Uterus (tissue), 4 donors: Measurements from ENCODE around the gene PCMTD2. TPM values are rescaled to one million over a fixed set of nuclear protein-coding genes. Genes with fewer than 3 reads are reported as not detected.

Source experiments
- DNase-seq, 2 donors: peaks; one replicate each; pipeline ENCODE4 v3.0.0-alpha.2; 2019 to 2020
- H3K27ac ChIP-seq, 2 donors: fragments of 200-600 bp; sonication (generic); 1 replicate in 1 of 2; 2 replicates in 1 of 2; pipeline ENCODE4 v1.5.1; 2016 to 2018
- H3K27me3 ChIP-seq, 2 donors: fragments of 200-600 bp; sonication (generic); one replicate each; pipeline ENCODE4 v1.5.1; 2018 to 2019; ENCODE audit warnings: control low read depth in 1 of 2
- H3K36me3 ChIP-seq, 2 donors: fragments of 200-600 bp; sonication (generic); one replicate each; pipeline ENCODE4 v1.5.1; 2019; ENCODE audit warnings: control low read depth in 1 of 2
- H3K4me1 ChIP-seq, 2 donors: fragments of 200-600 bp; sonication (generic); one replicate each; pipeline ENCODE4 v1.5.1; 2018 to 2019; ENCODE audit warnings: control low read depth in 1 of 2
- H3K4me3 ChIP-seq, 2 donors: fragments of 200-600 bp; sonication (generic); 1 replicate in 1 of 2; 2 replicates in 1 of 2; pipeline ENCODE4 v1.5.1; 2018 to 2019; ENCODE audit warnings: mild to moderate bottlenecking in 1 of 2
- H3K9me3 ChIP-seq, 2 donors: fragments of 200-600 bp; sonication (generic); one replicate each; pipeline ENCODE4 v1.5.1; 2019; ENCODE audit warnings: control low read depth in 1 of 2
- POLR2A ChIP-seq, 2 donors: fragments of 450-650 bp; IDR thresholded peaks; one replicate each; pipeline ENCODE4 v1.6.1; 2016; ENCODE audit warnings: antibody characterized with exemption in 2 of 2, mild to moderate bottlenecking in 1 of 2, moderate library complexity in 1 of 2
- intact Hi-C: fragments of 100-400 bp; cut with DNase I; formaldehyde crosslinking; loops from one replicate; pipeline ENCODE4 v1.15.1; 2023; ENCODE audit warnings: low total_unique reads
- total RNA-seq, 4 donors: library from RNA; depleted of rRNA in 3 of 4; stranded (reverse); fragments of >200 nt in 3 of 4; gene quantifications; one replicate each; pipeline versions ENCODE4 v1.1.0 to v1.2.4, GENCODE V29; 2014 to 2023
- TF ChIP-seq, protein P1 (sequence below), 4 experiments: fragments of 200-600 bp in 2 of 4; fragments of 450-650 bp in 2 of 4; sonication (generic) in 2 of 4; IDR thresholded peaks; one replicate each; pipeline ENCODE4 v1.5.1; 2016 to 2019; ENCODE audit warnings: antibody characterized with exemption in 4 of 4, mild to moderate bottlenecking in 2 of 4, moderate library complexity in 1 of 4
- donor health status: DM: yes; HTN: yes; CAD: no.

The PCMTD2 gene
- total RNA-seq, 4 donors from 2014 or later, result 50.5 to 162 (median 66.1) TPM

DNA sequence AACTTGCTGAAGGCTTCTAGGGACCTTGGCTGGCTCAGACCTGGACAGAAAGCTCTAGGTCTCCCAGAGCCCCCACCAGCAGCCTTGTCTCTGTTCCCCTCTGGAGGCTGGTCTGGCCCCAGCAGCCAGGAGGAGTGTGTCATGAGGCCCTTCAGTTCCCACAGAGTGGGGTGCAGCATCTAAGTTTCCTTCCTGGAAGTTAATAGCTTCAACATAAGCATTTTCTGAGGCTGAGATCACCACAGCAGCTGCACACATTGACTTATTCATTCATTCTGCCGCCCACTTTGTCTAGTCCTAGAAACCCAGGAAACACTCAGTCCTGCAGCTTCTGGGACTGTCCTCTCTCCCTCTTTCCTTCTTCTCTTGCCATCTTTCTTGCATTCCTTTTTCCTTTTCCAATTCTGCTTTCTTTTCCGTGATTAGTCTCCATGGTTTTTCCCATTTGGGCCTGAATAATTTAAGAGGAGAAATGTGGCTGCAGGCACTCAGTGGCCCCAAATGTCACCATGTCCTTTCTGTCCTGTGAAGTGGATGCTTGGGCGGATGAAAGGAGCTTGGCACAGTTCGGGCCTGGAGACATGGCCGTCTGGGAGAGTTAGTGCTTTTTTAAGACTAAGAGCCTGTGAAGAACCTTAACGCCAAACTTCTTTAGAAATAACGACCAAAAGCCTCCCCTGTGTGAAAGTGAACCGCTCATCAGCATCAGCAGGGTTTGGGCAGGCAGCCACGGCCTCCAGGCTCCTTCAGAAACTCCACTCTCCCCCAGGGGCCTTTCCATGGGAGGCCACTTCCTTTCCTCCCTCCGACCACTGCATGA lies 31.0 kb upstream of the PCMTD2 start:
- no peak for TF ChIP-seq POLR2A (IDR thresholded peaks at IDR 0.05)
- TF ChIP-seq, protein P1, sequence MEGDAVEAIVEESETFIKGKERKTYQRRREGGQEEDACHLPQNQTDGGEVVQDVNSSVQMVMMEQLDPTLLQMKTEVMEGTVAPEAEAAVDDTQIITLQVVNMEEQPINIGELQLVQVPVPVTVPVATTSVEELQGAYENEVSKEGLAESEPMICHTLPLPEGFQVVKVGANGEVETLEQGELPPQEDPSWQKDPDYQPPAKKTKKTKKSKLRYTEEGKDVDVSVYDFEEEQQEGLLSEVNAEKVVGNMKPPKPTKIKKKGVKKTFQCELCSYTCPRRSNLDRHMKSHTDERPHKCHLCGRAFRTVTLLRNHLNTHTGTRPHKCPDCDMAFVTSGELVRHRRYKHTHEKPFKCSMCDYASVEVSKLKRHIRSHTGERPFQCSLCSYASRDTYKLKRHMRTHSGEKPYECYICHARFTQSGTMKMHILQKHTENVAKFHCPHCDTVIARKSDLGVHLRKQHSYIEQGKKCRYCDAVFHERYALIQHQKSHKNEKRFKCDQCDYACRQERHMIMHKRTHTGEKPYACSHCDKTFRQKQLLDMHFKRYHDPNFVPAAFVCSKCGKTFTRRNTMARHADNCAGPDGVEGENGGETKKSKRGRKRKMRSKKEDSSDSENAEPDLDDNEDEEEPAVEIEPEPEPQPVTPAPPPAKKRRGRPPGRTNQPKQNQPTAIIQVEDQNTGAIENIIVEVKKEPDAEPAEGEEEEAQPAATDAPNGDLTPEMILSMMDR (IDR thresholded peaks at IDR 0.05), result no peak
- Histone ChIP-seq H3K27ac (no peak overlapping the region), H3K27me3 (no peaks in the 10 kb centered on the region), H3K36me3 (no peaks in the 10 kb centered on the region), H3K4me3 (no peak overlapping the region), H3K4me1 (no peaks in the 10 kb centered on the region), H3K9me3 (no peaks in the 10 kb centered on the region)
- DNase-seq, result no peak
- intact Hi-C loops, result no loop called here

DNA sequence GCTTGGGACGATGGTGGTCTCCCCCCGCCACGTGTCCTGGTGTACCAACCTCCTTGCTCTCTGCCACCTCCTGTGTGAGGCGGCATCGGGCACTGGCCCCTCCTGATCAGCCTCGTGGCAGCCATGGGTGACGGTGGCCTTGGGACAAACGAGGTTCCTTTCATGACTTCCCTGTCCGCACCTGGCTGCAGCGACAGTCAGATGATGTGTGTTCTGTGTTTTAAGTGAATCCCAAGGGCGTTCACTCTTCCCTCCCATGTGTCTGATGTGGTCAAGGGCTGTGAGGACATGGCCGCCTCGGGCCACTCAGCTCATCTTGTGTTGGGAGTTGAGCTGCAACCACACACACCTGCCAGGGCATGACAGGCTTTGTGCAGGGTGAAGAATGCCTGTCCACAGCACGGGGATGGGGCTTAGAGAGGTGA lies 30.4 kb upstream of the PCMTD2 start:
- Histone ChIP-seq H3K4me1 (no peaks in the 10 kb centered on the region), H3K36me3 (no peaks in the 10 kb centered on the region), H3K27me3 (no peaks in the 10 kb centered on the region), H3K27ac (no peak overlapping the region), H3K9me3 (no peaks in the 10 kb centered on the region), H3K4me3 (no peak overlapping the region)
- no peak for DNase-seq
- intact Hi-C loops, result no loop called here
- TF ChIP-seq, protein P1 (IDR thresholded peaks at IDR 0.05), result no peak
- TF ChIP-seq POLR2A (IDR thresholded peaks at IDR 0.05), result no peak

DNA sequence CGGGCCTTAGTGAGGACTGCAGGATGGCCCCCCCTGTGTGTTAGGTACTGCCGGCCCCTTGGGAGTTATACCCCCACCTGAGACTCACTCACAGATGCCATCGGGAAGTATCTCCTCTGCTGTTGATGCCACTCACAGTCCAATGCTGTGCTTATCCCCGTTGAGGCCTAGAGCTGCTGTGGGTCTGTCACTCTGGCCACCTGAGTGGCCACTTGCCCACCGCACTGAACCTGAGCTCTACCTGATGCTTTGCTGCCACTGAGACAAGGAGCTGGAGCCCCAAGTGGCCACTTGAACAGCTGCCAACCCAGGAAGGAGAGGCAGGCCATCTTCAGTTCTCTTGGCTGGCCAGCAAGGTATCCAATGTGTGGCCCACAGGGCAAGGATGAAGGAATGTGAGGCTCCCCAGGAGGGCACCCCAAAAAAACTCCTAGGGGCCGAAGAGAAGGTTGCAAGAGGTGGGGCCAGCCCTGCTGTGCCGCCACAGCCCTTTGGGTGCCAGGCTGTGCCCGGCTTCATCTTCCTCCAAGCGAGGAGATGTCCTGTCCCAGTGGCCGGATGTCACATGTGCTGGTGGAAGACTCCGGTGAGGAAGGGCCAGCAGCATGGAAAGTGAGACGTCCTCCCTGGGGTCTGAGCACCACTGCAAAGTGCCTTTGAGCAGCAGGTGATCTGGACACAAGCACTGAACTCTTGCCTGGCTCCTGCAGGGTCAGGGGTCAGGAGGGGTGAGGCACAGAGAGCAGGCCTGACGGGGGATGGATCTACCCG lies 29.5 kb upstream of the PCMTD2 start:
- no peak for DNase-seq
- no peak overlapping the region for H3K27ac ChIP-seq
- no peak overlapping the region for H3K4me3 ChIP-seq
- TF ChIP-seq, protein P1 (IDR thresholded peaks at IDR 0.05), result no peak
- no peak for TF ChIP-seq POLR2A (IDR thresholded peaks at IDR 0.05)
- no peaks in the 10 kb centered on the region for H3K36me3 ChIP-seq
- H3K4me1 ChIP-seq, result no peaks in the 10 kb centered on the region
- no peaks in the 10 kb centered on the region for H3K27me3 ChIP-seq
- no peaks in the 10 kb centered on the region for H3K9me3 ChIP-seq
- intact Hi-C loops, result no loop called here

DNA sequence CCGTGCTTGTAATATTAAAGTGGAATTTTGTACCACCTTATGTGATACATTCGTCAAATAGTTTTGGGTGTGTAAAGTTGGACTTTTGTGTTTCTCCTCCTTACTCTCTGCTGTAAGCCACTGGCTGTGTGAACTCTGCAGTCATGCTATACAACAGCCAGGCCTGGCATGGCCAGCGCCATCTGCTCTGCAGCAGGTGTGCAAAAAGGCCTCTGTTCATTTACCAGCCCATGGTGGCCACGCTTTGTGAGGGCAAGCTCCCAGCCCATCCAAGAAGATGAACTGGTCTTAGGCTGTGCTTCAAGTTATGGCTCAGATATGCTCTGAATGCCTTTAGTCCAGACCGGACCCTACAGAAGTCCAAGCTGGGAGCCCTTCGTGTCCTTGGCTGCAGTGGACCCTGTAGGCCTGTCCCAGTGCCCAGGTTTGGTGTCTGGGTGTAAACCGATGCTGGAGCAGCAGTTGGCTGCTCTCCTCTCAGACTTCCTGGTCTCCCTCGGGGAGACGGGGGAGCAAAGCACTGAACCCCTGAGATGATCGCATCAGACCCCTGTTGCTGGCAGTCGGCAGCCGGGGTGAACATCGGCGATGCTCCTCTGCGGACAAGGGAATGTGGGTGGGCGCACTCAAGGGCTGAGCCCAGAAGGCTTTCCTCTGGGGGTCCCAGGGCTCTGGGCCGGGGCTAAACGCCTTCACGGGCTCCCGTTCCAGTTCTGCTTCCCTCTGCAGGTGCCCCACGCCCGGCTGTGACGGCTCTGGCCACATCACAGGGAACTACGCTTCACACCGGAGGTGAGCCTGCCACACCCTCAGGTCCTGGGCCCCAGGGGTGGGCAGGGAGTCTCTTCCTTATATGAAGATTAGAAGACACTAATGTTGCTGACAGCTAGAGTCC lies 28.6 kb upstream of the PCMTD2 start:
- DNase-seq, result no peak
- Histone ChIP-seq H3K4me1 (no peaks in the 10 kb centered on the region), H3K9me3 (no peaks in the 10 kb centered on the region), H3K36me3 (no peaks in the 10 kb centered on the region), H3K4me3 (no peak overlapping the region), H3K27ac (no peak overlapping the region), H3K27me3 (no peaks in the 10 kb centered on the region)
- TF ChIP-seq, protein P1 (IDR thresholded peaks at IDR 0.05), result no peak
- TF ChIP-seq POLR2A (IDR thresholded peaks at IDR 0.05), result no peak
- intact Hi-C loops, result no loop called here
